AG20443 (cell line): ENCODE data around the gene CERS1.

Source experiments
- DNase-seq: peaks from one replicate; pipeline ENCODE4 v3.0.0; 2012; ENCODE audit warnings: low spot score, mixed read lengths

CERS1 gene

DNA sequence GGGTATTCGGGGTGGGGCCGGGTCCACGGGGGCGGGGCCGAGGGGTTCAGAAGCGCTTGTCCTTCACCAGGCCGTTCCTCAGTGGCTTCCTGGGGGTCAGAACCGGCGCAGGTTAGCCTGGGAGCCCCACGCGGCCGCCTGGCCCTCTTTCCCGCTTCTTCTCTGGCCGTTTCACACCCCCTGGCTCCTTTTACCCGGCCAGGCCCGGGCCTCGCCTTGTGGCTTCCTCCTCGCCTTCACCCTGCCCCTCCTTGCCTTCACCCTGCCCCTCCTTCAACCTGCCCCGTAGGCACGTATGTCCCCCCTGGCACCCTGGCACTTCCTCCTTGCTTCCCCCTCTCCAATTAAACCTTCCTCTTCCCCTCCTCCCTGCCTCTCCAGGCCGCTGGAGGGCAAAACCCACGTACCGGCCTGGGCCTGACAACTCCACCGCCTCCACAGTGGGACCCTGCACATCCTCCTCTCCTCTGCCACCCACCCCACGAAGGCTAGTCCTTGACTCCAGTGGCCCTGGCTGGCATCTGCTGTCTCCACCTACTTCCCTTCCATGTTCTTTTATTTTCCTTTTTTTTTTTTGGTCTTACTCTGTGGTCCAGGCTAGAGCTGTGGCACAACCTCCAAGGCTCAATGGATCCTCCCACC lies 25.3 kb downstream of the CERS1 start:
- DNase-seq: no peak

DNA sequence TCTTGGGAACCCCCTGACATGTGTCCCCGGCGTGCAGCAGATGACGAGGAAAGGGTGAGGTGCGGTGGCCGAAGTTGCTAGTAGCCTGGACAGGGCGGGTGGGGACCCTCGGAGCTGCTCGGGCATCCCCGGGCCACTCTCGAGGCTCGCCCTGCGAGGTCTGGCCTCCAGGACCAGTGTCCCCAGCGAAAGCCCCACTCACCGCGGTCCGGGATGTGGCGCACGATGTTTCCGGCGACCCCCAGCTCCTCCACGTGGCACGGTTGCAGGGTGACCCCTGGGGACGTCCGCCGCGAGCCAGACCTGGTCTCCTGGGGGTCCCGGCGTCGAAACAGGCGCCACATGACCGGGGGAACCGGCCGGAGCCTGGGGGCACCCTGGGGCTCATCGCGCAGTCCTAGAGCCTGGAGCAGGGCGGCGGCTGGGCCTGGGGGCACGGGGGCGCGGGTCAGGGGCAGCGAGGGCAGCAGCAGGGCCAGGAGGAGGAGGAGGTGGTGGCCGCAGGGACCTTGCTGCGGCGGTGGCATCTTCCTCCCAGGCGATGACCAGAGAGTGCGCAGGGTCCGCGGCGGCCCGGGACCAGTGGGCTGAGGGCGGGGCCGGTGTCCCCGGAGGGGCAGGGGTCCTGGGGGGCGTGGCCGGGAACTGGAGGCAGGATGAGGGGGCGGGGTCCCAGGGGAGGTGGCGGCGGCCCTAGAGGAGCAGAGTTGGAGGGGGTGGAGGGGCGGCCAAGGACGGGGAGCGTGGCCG lies 26.0 kb downstream of the CERS1 start:
- no peak for DNase-seq

DNA sequence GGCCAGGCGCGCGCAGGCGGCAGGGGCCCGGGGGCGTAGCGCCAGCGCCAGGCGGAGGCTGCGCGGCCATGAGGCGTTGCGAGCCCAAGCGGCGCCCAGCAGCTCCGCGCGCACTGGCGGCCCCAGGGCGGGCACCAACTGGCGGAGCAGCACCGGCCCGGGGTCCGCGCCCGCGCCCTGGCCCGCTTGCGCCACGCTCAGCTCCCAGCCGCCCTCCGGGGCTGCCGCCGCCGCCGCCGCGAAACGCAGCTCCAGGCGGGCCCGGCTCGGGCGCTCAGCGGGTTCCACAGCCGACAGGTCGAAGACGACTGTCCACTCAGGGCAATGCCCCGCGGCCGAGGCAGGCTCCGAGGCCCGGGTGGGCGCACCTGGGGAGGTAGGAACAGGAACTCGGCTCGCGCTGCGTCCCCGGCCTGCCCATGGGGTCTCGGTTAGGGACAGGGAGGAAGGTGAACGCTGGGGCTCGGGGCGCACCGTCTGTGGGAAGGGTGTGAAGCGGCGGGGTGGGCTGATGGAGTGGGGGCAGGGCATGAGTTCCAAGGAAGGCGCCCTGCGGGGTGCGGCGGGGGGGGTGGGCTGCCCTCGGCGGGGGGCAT lies 26.8 kb downstream of the CERS1 start:
- no peak for DNase-seq

DNA sequence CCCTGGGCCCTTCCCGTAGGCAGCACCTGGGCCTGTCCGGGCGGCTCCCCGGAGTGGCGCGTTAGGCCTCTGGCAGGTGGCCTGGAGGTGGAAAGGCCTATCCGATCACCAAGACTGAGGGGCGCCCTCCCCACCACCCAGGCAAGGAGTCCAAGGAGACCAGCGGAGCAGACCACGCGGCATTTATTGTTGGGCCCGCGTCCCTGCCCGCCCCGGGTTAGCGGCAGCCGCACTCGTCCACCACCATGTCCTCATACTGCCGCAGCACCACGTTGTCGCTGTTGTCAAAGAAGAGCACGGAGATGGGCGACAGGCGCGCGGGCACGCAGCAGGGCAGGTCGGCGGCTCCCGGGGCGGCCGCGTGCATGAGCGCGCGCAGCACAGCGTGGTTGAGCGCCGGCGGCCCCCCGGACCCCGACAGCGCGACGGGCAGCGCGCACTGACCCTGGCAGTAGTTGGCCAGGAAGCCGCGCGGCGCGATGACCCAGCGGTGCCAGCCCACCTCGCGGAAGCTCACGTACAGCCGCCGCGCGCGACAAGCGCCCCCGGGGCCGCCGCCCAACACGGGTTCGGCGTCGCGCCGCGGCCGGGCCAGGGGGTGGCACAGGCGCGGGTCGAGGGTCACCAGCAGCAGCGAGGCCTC lies 27.5 kb downstream of the CERS1 start:
- DNase-seq: no peak

DNA sequence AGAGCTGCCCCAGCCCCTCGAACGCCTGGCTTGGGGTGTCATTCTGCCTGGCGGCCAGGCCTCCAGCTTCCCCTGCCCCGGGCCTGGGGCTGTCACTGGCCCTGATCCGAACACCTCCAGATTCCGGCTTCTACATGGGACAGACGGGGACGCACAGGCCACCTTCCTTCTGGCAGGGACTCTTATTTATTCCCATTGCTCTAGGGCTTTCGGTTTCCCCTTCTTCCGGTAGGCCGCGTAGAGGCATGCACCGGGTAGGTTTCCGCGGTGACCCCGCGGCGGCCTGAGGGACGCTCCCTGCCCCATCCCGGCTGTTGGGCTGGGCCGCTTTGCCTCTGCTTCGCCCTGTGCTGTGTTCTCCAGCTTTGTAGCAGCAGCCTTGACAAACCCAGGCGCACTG lies 28.2 kb downstream of the CERS1 start:
- no peak for DNase-seq

DNA sequence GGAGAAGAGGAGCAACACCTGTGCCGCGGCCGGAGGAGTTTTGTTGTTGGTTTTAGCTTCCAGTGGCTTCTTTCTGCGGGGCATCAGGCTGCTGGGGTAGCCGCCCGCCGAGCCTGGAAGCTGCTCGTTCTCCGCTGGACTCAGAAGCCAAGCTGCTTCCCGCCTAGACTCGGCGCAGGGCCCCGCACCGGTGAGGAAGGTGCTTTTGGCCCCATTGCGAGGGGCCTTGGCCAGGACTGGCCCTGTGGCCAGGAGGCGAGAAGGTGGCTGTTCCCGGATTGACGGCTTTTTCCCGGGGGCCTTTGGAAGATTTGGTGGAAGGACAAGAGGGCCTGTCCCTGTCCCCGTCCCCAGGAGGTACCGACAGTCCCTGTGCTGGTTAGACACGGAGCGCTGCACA lies 28.8 kb downstream of the CERS1 start:
- no peak for DNase-seq

DNA sequence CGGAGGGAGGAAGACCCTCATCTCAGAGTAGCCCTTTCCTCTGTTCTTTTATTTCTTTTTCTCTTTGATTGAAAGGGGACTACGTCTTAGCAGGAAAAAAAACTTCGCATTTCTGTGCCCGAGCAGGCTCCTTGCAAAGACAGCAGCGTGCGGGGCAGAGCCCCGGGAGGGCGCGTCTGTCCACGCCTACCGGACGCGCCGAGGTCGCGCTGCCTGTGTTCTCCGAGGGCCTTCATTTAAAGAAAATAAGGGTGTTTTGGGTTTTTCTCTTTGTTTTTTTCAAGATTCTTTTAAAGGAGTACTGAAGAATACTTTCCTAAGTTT lies 29.2 kb downstream of the CERS1 start:
- DNase-seq: no peak

DNA sequence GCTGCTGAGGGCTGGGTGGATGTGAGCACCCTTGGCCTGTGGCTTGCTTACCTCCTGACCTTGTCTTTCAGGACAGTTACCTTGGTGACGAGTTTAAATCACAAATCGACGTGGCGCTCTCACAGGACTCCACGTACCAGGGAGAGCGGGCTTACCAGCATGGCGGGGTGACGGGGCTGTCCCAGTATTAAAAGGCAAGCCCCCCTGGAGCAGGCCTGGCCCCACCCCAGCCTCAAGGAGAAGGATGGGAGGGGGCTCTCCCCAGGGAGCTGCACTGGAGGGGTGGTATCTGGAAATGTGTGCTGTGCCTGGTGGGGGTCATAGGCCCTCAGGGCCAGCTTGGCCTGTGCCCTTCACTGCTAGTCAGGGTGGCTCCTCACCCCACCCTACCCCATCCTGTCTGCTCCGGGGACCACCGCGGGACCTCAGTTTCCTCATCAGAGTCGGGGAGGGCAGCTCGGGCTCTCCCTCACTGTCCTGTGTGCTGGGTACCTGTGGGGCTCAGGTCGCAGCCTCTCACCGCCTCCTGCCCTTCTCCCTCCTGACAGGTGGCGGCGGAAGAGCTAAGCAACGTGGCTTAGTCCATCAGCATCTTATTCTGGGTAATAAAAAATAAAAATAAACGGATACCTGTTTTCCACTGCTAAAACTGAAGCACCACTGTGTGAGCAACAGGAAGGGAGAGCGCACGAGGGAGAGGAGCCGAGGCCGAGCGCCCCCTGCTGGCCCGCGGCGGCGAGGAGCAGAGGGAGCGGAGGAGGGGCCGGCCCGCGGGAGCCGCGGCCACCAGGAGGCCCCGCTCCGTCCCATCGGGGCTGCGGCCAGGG lies 29.8 kb downstream of the CERS1 start:
- DNase-seq: peak; percentile 94

DNA sequence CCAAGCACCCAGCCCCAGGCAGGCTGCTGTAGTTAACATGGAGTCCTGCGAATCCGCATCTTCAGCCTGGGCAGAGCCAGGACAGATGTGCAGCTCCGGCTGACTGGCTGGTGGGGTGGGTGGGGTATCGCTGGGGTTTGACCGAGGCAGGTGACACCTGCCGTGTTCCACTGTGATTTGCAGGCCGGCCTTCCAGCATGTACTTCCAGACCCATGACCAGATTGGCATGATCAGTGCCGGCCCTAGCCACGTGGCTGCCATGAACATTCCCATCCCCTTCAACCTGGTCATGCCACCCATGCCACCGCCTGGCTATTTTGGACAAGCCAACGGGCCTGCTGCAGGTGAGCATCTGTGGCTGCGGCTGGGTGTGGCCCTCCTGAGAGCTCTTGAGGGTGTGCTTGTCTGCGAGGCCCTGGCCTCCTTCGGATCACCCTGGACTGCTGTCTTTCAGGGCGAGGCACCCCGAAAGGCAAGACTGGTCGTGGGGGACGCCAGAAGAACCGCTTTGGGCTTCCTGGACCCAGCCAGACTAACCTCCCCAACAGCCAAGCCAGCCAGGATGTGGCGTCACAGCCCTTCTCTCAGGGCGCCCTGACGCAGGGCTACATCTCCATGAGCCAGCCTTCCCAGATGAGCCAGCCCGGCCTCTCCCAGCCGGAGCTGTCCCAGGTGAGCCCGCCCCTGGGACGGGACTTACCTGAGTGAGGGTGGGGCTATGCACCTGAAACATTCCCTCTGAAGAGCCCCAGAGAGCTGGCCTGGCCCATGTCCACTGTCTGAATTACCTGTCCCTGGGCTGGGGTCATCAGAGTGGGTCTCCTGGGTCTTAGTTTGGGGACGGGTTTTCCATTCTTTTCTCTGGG lies 30.6 kb downstream of the CERS1 start:
- DNase-seq: no peak

DNA sequence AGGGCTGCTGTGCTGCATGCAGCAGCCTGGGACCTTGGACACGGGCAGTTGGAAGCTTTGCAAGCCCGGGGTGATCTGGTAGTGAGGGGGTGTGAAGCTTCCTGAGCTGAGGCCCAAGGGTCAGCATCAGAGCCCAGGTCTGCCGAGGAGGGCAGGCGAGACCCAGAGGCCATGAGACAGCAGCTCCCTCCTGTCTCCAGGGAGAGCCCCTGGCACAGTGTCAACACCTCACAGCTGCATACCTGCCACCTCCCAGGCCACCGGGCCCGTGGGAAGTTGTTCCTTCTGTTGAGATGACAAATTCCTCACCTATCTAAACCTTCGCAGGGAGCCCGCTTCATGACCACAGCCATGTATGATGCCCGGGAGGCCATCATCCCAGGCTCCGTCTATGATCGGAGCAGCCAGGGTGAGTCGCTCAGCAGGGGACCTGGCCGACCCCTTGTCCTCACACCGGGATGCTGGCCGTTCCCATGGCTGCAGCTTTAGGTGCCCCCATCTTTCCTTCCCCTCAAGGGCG lies 32.1 kb downstream of the CERS1 start:
- DNase-seq: no peak

DNA sequence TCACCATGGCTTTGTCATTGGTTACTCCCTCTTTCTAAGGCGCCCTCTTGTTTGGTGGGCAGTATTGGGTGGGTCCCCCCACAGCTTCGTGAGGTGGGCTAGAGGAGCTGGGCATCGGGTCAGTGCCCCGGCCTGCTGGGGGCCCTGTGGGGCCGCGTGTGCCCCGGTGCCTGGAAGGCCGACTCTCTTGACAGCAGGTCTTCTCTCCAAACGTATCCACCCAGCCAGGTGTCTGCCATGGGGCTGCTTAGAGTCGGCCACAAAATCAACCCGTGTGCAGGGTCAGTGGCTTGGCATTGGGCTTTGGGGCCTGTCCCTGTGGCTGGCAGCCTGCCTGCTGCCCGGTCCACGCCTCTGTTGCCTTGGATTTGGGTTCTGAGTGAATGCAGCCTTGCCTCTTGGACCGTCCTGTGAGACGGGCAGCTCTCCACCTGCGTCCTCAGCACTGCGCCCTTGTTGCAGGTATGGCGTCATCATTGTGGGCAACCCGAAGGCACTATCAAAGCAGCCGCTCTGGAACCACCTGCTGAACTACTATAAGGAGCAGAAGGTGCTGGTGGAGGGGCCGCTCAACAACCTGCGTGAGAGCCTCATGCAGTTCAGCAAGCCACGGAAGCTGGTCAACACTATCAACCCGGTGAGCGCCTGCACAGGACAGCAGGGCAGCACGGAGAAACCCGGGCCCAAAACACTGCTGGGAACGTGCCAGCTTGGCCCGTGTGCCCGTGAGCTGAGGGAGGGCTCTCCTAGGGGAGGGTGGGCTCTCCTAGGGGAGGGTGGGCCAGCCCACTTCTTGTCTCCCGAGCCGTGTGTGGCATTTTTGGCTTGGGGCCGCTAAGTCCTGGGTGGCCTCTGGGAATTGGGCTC lies 32.7 kb downstream of the CERS1 start:
- DNase-seq: no peak

DNA sequence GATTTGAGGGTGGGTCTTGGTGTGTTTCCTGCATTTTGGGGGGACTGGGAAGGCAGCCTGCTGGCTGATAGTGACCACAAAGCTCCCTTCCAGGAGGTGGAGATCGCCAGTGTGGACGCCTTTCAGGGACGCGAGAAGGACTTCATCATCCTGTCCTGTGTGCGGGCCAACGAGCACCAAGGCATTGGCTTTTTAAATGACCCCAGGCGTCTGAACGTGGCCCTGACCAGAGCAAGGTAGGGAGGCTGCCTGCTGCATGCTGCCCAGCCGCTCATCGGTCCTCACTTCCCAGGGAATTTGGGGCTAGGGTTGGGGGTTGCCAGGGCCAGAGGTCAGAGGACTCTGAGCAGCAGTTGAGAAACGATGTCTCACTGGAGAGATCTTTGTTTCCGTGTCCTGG lies 34.0 kb downstream of the CERS1 start:
- DNase-seq: no peak

DNA sequence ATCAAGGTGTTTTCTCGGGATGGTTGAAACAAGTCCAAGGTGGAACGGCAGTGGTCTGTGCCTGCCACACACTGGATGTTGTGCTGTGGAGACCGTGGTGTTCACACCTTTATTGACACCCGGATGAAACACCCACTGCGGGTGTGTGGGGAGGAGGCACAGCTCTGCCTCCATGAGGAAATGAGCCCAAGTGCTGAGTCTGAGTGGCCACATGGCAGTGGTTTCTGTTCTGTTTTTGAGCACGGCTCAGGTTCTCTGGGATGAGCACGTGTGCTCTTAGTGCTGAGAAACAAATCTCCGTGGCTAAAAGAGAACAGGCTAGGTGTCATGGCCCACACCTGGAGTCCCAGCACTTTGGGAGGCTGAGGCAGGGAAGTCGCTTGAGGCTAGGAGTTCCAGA lies 34.7 kb downstream of the CERS1 start:
- no peak for DNase-seq

DNA sequence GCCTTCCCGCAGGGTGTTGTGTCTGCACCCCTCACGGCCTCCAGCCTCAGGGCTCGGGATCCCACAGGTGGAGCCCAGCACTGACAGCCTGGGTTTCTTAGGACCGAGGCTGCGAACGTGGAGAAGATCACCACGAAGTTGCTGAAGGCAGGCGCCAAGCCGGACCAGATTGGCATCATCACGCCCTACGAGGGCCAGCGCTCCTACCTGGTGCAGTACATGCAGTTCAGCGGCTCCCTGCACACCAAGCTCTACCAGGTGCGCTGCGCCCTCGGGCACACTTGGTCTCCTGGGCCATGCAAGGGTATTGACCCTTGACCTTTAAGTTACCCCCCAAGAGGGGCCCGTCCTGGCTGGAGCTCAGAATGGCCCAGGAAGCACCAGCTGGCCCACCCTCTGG lies 35.2 kb downstream of the CERS1 start:
- no peak for DNase-seq

DNA sequence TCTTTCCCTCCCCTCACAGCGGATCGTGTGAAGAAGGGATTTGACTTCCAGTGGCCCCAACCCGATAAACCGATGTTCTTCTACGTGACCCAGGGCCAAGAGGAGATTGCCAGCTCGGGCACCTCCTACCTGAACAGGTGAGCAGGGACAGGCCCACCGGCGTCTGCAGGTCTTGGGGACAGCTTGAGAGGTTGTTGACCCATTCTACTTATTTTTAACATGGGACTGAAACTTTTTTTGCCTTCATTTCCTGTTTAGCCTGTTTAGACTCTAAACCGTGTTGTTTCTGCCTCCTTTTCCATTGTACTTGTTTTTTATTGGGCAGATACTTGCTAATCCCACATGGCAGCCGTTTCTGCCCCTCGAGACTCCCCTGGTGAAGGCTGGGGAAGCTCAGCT lies 35.7 kb downstream of the CERS1 start:
- no peak for DNase-seq

DNA sequence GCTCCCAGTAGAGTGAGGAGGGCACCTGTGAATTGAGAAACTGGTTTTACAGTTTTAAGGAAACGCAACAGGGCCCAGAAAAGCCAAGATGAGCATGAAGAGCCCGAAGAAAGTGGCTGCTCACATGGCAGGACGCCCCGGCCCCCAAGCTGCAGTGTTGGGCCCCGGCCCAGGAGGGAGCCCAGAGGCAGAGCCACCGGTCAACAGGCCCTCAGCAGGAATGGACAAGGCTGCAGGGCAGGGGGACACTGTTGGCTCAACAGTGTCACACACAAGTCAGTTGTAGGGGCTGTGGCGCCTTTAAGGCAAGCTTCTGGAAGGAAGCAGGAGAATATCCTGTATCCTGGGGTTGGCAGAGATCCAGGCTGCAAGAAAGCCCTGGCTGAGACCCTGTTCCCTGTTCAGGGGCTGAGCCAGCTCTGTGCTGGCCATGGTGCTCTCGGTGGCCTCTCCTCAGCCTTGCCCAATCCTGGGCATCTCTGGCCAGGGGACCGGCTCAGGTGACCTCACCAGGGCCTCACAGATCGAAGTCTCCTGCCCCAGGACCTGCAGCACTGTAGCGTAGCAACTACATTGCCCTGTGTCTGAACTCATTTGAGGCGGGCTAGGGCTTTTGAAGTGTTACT lies 36.2 kb downstream of the CERS1 start:
- no peak for DNase-seq

DNA sequence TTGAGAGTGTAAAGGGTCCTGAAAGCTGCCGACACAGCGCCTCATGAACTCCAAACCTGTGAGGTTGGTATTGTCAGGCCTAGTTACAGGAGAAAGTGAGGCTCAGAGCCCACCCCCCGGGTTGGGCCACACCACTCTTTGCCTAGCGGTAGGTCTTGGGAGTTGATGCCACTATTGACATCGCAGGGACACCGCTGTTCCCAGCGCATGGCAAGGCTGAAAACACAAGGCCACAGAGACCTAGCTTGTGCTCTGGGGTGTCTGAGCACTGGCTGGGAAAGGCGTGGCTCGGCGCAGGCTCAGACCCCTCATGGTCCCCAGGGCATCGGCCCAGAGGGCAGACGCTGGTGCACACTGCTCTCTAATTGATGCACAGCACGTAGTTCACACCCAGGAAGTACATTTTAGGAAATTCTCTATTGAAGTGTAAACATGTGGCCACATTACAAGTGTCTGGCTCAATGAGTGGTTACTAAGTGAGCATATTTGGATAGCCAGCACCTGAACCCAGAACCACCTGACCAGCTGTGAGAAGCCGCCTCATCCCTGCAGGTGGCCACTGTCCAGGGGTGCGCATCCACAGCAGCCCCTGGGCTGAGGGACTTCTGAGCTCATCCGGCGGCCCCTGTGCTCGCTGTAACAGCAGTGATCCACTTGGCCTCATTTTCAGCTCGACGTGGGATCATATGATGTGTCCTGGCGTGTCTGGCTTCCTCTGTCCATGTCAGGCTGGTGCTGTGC lies 36.9 kb downstream of the CERS1 start:
- DNase-seq: no peak

DNA sequence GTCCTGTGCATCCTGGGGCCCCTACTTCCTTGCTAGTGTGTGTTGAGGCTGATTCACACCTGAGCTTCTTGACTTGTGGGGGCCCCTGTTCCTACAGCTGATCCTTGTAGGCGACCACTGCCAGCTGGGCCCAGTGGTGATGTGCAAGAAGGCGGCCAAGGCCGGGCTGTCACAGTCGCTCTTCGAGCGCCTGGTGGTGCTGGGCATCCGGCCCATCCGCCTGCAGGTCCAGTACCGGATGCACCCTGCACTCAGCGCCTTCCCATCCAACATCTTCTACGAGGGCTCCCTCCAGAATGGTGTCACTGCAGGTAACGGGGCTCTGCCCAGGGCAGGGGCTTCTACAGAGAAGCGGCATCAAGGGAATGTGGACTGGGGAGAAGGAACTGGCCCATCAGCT lies 38.7 kb downstream of the CERS1 start:
- DNase-seq: no peak
